Right renal pelvis (tissue), 4 donors: ENCODE measurements around the gene CTSD. TPM values are rescaled to one million over a fixed set of nuclear protein-coding genes. Genes with fewer than 3 reads are reported as not detected.

Source experiments
- DNase-seq, 4 donors: peaks; one replicate each; pipeline ENCODE4 v3.0.0-alpha.2; 2013; ENCODE audit warnings: low read depth in 4 of 4, low spot score in 3 of 4, missing footprints in 1 of 4
- polyA plus RNA-seq, 4 donors: library from polyadenylated mRNA; unstranded; fragments of 120-200 nt; gene quantifications; one replicate each; pipeline ENCODE4 v1.2.1, GENCODE V29; 2013; ENCODE audit not compliant: insufficient read length in 4 of 4

The CTSD gene
- polyA plus RNA-seq, 4 donors = 226 to 306 (median 234) TPM

- DNase-seq = no peak
These were observed 17.2 kb downstream of the CTSD start for GRCh38 chr11:1746511-1746931.

- no peak for DNase-seq
These were observed 17.9 kb downstream of the CTSD start for GRCh38 chr11:1745701-1746320.

GRCh38 chr11:1744891-1745700 lies 18.6 kb downstream of the CTSD start:
- DNase-seq = no peak

- no peak for DNase-seq
These were observed 19.4 kb downstream of the CTSD start for GRCh38 chr11:1744137-1744886.

GRCh38 chr11:1743585-1744136 lies 20.1 kb downstream of the CTSD start:
- DNase-seq = no peak

- DNase-seq = no peak
These were observed 20.7 kb downstream of the CTSD start for GRCh38 chr11:1742869-1743584.

- no peak for DNase-seq
These were observed 21.4 kb downstream of the CTSD start for GRCh38 chr11:1742371-1742770.

- no peak for DNase-seq
These were observed 22.0 kb downstream of the CTSD start for GRCh38 chr11:1741741-1742140.

DNA sequence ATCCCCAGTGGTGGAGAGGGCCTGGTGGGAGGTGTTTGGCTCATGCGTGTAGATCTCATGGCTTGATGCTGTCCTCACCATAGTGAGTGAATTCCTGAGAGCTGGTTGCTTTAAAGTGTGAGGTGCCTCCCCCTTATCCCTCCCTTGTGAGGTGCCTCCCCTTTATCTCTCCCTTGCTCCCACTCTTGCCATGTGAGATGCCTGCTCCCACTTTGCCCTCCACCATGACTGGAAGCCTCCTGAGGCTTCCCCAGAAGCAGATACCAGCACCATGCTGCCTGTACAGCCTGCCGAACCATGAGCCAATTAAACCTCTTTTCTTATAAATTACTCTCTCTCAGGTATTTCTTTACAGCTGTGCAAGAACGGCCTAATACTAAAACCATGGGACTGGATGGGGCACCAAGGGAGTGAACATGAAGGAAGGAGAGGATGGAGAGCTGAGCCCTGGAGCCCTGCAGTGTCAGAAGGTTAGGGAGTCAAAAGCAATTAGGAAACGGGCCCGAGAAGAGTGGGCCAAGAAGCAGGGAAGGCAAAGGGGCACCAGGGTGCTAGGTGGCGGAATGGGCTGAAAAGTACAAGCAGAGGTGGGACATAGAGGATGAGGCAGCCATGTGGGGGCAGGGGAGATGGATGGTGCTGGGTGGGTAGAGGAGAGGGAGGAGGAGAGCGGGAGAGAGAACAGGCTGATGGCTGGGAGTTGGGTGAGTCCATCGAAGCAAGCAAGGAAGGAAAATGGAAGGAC lies 22.8 kb downstream of the CTSD start:
- DNase-seq = no peak

DNA sequence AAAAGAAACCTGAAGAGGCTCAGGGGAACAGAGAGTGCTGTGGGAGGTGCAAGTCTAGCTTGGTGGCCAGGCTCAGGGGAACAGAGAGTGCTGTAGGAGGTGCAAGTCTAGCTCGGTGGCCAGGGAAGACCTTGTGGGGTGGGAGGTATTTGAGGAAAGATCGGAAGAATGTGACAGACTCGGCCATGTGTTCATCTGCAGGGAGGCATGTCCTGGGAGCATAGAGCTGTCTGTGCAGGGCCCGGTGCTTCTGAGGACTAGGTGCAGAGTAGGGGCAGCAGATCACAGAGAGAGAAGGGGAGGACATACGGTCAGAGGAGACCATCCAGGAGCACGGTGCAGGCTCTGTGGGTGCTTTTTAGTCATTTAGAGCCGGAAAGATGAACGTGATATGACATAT lies 24.2 kb downstream of the CTSD start:
- no peak for DNase-seq

- DNase-seq = no peak
These were observed 25.3 kb downstream of the CTSD start for GRCh38 chr11:1738380-1738779.

DNA sequence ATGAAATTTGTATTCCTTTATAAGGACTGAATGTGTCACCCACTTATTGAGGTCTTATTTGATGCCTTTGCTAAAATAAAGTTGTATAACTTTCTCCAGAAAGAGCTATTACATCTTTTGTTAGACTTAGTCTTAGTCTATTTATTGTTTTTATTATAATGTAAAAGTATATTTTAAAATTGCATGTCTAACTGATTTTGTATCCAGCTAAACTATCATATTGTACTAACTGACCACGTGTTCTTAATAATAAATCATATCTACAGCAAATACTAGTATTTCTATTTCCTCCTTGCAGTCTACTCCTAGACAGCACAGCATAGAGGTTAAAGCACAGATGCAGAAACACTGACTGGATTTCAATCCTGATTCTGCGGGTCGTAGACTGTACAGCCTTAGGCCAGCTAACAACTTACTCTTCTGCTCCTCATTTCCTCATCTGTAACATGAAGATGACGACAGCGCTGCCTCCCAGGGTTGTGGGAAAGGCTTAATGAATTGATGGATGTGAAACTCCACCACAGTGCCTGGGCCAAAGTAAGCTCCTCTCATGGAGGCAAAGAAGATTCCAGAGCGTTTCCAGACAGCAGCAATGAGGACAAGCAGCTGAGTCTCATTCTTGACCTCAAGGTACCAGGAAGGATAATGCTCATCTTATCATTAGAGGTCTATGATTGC lies 26.5 kb downstream of the CTSD start:
- DNase-seq = no peak

DNA sequence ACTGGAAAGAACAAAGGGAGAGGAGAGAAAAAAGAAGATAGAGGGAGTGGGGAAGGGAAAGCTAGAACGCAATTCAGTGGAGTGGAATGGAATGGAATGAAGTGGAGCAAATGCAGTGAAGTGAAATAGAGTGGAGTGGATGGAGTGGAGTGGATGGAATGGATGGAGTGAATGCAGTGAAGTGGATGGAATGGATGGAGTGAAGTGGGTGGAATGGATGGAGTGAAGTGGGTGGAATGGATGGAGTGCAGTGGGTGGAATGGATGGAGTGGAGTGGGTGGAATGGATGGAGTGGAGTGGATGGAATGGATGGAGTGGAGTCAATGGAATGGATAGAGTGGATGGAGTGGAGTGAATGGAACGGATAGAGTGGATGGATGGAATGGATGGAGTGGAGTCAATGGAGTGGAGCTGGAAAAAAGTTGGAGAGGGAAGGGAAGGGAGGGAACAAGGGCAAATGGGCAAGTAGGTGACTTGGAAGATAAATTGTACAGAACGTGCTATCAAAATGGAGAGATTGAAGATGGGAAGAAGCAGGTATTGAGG lies 27.2 kb downstream of the CTSD start:
- no peak for DNase-seq

DNA sequence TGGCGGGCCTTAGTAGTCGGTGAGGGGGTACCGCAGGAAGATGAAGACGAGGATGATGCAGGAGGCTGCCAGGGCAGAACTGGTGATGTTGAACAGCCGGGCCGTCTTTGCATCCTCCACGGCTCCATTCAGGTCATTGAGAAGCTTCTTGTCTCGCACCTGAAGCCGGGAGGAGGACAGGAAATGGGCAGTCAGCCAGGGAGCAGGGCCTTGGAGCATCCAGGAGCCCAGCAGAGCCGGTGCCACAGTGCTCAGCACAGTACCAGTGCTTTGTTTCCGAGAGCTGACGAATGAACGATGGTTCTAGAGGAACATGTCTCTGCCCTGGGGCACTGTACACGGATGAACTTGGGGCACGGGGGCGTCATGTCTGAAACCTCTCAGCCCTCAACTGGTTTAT lies 28.5 kb downstream of the CTSD start:
- no peak for DNase-seq

DNA sequence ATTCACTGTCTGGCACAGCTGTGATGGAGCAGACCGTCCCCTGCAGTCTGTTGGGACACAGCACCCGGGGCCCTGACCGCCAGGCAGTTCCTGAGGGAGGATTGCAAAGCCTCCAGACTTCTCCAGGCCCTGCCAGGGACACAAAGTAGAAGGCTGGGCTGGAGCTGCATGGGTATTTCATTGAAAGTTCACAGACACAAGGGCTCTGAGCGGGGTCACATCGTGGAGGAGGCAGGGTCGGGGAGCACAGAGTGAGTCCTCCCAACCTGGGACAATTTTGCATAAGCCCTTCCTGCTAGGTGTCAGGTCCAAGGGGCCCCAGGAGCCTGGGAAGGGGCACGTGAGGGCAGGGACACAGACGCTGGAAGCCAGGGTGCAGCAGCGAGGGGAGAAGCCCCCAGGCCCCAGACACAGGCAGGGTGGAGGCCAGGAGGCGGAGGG lies 29.1 kb downstream of the CTSD start:
- DNase-seq = no peak

GRCh38 chr11:1733716-1734640 lies 29.7 kb downstream of the CTSD start:
- no peak for DNase-seq

DNA sequence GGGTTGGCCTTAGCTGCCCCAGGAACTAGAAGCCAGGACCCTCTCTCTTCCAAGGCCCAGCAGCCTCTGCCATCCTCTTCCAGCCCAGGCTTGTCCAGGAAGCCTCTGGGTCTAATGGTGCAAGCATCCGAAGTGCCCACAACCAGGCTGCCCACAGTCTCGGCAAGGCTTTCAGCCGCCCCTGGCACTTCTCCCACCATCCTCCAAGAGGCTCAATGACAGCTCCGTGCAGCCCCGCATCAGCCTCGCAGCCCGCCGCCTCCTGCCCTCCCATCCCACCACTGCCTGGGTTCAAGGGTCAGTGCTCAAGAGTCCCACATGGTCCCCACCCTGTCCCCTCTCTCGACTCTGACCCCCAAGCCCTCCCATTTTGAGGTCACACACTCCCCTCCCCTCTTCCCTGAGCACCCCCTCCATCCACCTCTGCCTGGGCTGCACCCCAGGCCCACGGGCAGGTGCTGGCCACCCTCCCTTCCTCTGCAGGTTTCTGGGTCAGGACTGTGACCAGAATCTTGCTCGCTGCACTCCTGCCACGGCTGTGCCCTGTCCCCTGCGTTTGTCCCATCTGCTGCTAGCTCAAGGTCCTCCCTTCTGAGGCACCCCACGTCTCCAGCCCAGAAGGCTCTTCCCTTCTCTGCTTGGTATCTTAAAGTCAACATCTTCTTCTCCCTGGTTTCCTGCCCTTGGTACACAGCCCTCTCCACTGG lies 30.6 kb downstream of the CTSD start:
- DNase-seq = no peak
